ENCODE measurements around the gene SLC7A5. TPM values are rescaled to one million over a fixed set of nuclear protein-coding genes. Genes with fewer than 3 reads are reported as not detected.
A peak's percentile ranks its signal among the peaks of the same experiment; 100 is the strongest.

SLC7A5 gene
- total and polyA plus RNA-seq, 2 of the 13 experiments (the other 11 are each of a cell fraction or from before 2014, with no cell fraction given): 79.6 to 155 TPM

GRCh38 chr16:87836844-87837581 is 32.3 kb downstream of the SLC7A5 start:
- ChIA-PET CTCF (ENCODE audit: low intra/inter-chr PET ratio, low total read pairs) (no interaction called here), POLR2A (interaction anchor here (1.3 to 2.3 kb wide), 4 partner anchors 13 to 58 kb away, joined by 4 to 9 read pairs (median 6); no protein-coding TSS in a partner anchor)
- Histone ChIP-seq H3K27me3 (ENCODE audit: control insufficient read depth in 1 of 2, insufficient read depth in 2 of 2, low read length in 2 of 2) (no peaks in the 10 kb centered on the region), H3K36me3 (replicated peaks in 1 of 2; ENCODE audit: control insufficient read depth in 1 of 2, insufficient read depth in 2 of 2, low read length in 2 of 2) (peaks cover 87 to 97% of the 10 kb centered on the region in 2 experiments), H3K4me1 (ENCODE audit: insufficient read depth, low read length) (peaks cover 37% of the 10 kb centered on the region), H3K79me2 (ENCODE audit: insufficient read depth, low read length) (peaks cover 12% of the 10 kb centered on the region), H3K4me2 (ENCODE audit: low read depth, low read length) (no peak overlapping the region), H3K9me3 (ENCODE audit: low read length) (no peaks in the 10 kb centered on the region), H2AFZ (ENCODE audit: low read length) (no peak overlapping the region), H4K20me1 (ENCODE audit: insufficient read depth, low read length) (peaks cover 3% of the 10 kb centered on the region; the same call in 1 of the 2 replicates), H3K9ac (ENCODE audit: insufficient read depth, low read depth, low read length) (no peak overlapping the region), H3K27ac (ENCODE audit: extremely low read length, insufficient read depth, low read length) (no peak overlapping the region), H3K4me3 (replicated peaks in 1 of 3; ENCODE audit: insufficient read depth in 1 of 3, low read depth in 2 of 3, low read length in 3 of 3) (no peak overlapping the region)
- intact Hi-C loops (cut with micrococcal nuclease; ENCODE audit: unreplicated experiment): no loop called here
- BruUV-seq (replicated peaks): no TSS peak
- no peak for TF ChIP-seq HNF4A (CRISPR knock-in tag; IDR thresholded peaks at IDR 0.05)
- no peak for TF ChIP-seq ZMAT5 (CRISPR knock-in tag; IDR thresholded peaks at IDR 0.05; ENCODE audit: borderline replicate concordance, low read depth)
- peak; percentile 31; the same call in 1 of the 2 replicates for TF ChIP-seq POLR2AphosphoS2 (IDR thresholded peaks at IDR 0.05; ENCODE audit: low read depth, low read length)
- TF ChIP-seq RBM22 (optimal IDR thresholded peaks at IDR 0.05; ENCODE audit: low read length): peak; percentile 93
- TF ChIP-seq PCBP2 (optimal IDR thresholded peaks at IDR 0.05; ENCODE audit: low read depth, low read length, poor library complexity, severe bottlenecking): peak; percentile 70
- 0 out of 2 replicates have a peak, but pooled peaks have one; percentile 51 for TF ChIP-seq FOXO4 (CRISPR knock-in tag; conservative IDR thresholded peaks at IDR 0.05)
- TF ChIP-seq HOXA7 (CRISPR knock-in tag; IDR thresholded peaks at IDR 0.05): 0 out of 2 replicates have a peak, but pooled peaks have one; percentile 23
- TF ChIP-seq PCBP1 (IDR thresholded peaks at IDR 0.05; ENCODE audit: borderline replicate concordance, low read depth, low read length): 0 out of 2 replicates have a peak, but pooled peaks have one; percentile 54
- TF ChIP-seq EP300 (IDR thresholded peaks at IDR 0.05; ENCODE audit: low read depth in 2 of 2, low read length in 2 of 2): no peak
- no peak for TF ChIP-seq EP300 (CRISPR knock-in tag; IDR thresholded peaks at IDR 0.05; ENCODE audit: borderline replicate concordance)
- no peak for DNase-seq (ENCODE audit: low spot score)
- ATAC-seq: no peak
- WGBS (ENCODE audit: low lambda C conversion rate): 98% methylated on average over 17 of the region's 17 CpGs
- FAIRE-seq: no peak
- in situ Hi-C loops (cut with HindIII; ENCODE audit: extremely low pct_ligation_motif_present, low pct_unique_long_range_greater_than_20kb): no loop called here
